Right atrium auricular region (tissue), 2 donors: ENCODE measurements around the gene VPS51. TPM values are rescaled to one million over a fixed set of nuclear protein-coding genes. Genes with fewer than 3 reads are reported as not detected.

Experiments
- DNase-seq: peaks from one replicate; pipeline ENCODE4 v3.0.0-alpha.2; 2019; ENCODE audit warnings: low spot score
- H3K27ac ChIP-seq, 2 donors: fragments of 200-600 bp; sonication (generic); 1 replicate in 1 of 2; 2 replicates in 1 of 2; pipeline ENCODE4 v1.5.1; 2016 to 2019
- H3K27me3 ChIP-seq, 2 donors: fragments of 200-600 bp; sonication (generic); one replicate each; pipeline versions ENCODE4 v1.5.1 to v1.6.0; 2017 to 2019
- H3K36me3 ChIP-seq: fragments of 200-600 bp; sonication (generic); one replicate; pipeline ENCODE4 v1.5.1; 2016
- H3K4me1 ChIP-seq, 2 donors: fragments of 200-600 bp; sonication (generic); one replicate each; pipeline versions ENCODE4 v1.5.1 to v1.6.0; 2017 to 2019
- H3K4me3 ChIP-seq, 2 donors: fragments of 200-600 bp; sonication (generic); 1 replicate in 1 of 2; 2 replicates in 1 of 2; pipeline ENCODE4 v1.5.1; 2017 to 2019; ENCODE audit warnings: mild to moderate bottlenecking in 1 of 2, moderate library complexity in 1 of 2
- H3K9me3 ChIP-seq, 2 donors: fragments of 200-600 bp; sonication (generic); one replicate each; pipeline ENCODE4 v1.5.1; 2019
- total RNA-seq, 2 donors: library from RNA; depleted of rRNA; stranded (reverse); fragments of >200 nt; gene quantifications; one replicate each; pipeline ENCODE4 v1.1.0, GENCODE V29; 2016
- TF ChIP-seq, protein P1 (sequence below), 2 donors: fragments of 200-600 bp; sonication (generic); IDR thresholded peaks; one replicate each; pipeline ENCODE4 v1.5.1; 2019; ENCODE audit warnings: antibody characterized with exemption in 2 of 2

Gene VPS51
- total RNA-seq, 2 donors from 2014 or later: 98.5 to 147 TPM

DNA sequence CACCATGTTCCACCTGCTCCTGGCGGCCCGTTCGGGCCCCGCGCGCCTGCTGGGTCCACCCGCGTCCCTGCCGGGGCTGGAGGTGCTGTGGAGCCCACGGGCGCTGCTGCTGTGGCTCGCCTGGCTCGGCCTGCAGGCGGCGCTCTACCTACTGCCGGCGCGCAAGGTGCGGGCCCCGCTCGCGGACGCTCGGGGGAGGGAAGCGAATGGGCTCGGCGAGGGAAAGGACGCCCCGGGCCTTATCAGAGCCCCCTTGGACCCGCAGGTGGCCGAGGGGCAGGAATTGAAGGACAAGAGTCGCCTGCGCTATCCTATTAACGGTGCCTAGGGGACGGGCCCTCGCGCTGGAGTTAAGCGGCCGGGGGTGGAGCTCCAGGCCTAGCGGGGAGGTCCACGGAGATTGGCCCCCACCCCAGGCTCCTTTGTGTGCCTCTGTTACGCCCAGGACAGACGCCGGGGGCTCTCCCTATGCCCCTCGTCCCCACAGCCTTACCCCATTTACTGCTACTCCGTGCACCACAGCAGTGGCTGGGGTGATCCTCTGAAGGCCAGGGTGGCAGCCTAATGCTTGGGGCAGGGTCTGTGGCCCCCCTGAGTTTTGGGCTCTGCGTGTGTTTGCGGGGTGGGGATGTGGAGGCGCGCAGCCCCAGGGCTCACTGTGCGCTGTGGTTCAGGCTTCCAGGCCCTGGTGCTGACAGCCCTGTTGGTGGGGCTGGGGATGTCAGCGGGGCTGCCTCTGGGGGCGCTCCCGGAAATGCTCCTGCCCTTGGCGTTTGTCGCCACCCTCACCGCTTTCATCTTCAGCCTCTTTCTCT, 16.7 kb downstream of the VPS51 start:
- no peaks in the 10 kb centered on the region for H3K9me3 ChIP-seq
- H3K27ac ChIP-seq: peak overlapping the region; percentile 81 to 82
- no peaks in the 10 kb centered on the region for H3K27me3 ChIP-seq
- H3K4me3 ChIP-seq: peak overlapping the region; percentile 47 to 67
- peaks cover 23% of the 10 kb centered on the region for H3K36me3 ChIP-seq
- TF ChIP-seq, protein P1, sequence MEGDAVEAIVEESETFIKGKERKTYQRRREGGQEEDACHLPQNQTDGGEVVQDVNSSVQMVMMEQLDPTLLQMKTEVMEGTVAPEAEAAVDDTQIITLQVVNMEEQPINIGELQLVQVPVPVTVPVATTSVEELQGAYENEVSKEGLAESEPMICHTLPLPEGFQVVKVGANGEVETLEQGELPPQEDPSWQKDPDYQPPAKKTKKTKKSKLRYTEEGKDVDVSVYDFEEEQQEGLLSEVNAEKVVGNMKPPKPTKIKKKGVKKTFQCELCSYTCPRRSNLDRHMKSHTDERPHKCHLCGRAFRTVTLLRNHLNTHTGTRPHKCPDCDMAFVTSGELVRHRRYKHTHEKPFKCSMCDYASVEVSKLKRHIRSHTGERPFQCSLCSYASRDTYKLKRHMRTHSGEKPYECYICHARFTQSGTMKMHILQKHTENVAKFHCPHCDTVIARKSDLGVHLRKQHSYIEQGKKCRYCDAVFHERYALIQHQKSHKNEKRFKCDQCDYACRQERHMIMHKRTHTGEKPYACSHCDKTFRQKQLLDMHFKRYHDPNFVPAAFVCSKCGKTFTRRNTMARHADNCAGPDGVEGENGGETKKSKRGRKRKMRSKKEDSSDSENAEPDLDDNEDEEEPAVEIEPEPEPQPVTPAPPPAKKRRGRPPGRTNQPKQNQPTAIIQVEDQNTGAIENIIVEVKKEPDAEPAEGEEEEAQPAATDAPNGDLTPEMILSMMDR (IDR thresholded peaks at IDR 0.05): peak; percentile 88 to 90
- peaks cover 0 to 55% of the 10 kb centered on the region in 2 donors for H3K4me1 ChIP-seq
- DNase-seq: no peak

DNA sequence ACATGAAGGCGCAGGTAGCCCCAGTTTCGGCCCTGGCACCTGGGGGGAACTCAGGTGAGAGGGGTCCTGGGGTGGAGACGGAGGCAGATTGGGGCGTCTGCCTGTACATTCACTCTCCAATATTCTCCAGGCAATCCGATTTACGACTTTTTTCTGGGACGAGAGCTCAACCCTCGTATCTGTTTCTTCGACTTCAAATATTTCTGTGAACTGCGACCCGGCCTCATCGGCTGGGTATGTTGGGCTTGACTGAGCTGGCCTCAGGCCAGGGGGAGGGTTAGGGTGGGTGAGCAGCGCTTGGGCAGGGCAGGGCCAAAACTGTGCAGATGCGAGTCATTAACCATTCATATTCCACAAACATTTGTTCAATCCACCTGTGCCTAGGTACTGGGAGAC, 17.3 kb downstream of the VPS51 start:
- Histone ChIP-seq H3K9me3 (no peaks in the 10 kb centered on the region), H3K4me3 (peak overlapping the region in 1 of 2 donors; percentile 67), H3K4me1 (peaks cover 0 to 61% of the 10 kb centered on the region in 2 donors), H3K27me3 (no peaks in the 10 kb centered on the region), H3K36me3 (peaks cover 22% of the 10 kb centered on the region), H3K27ac (peak overlapping the region; percentile 81 to 82)
- no peak for DNase-seq
- TF ChIP-seq, protein P1 (IDR thresholded peaks at IDR 0.05): no peak

DNA sequence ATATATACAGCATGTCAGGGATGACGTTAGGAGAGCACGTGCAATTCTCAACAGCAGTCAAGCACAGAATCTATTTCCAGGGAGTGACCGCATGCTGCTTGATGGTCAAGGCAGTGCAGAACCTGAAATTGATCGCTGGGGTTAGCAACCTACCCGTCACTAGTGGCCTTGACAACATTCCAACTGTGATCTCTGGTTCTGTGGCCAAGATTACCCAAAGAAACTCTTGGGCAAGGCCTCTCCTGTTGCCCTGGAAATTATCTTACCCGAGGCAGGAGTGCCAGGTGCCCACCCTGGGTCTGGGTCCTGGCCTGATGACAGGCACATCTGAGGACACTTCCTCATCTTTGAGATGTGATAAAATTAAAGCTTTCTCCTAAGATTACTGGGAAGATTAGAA, 17.8 kb downstream of the VPS51 start:
- Histone ChIP-seq H3K4me1 (peaks cover 0 to 61% of the 10 kb centered on the region in 2 donors), H3K36me3 (peaks cover 22% of the 10 kb centered on the region), H3K27ac (peak overlapping the region in 1 of 2 donors; percentile 82), H3K4me3 (no peak overlapping the region), H3K27me3 (no peaks in the 10 kb centered on the region), H3K9me3 (no peaks in the 10 kb centered on the region)
- TF ChIP-seq, protein P1 (IDR thresholded peaks at IDR 0.05): no peak
- no peak for DNase-seq

DNA sequence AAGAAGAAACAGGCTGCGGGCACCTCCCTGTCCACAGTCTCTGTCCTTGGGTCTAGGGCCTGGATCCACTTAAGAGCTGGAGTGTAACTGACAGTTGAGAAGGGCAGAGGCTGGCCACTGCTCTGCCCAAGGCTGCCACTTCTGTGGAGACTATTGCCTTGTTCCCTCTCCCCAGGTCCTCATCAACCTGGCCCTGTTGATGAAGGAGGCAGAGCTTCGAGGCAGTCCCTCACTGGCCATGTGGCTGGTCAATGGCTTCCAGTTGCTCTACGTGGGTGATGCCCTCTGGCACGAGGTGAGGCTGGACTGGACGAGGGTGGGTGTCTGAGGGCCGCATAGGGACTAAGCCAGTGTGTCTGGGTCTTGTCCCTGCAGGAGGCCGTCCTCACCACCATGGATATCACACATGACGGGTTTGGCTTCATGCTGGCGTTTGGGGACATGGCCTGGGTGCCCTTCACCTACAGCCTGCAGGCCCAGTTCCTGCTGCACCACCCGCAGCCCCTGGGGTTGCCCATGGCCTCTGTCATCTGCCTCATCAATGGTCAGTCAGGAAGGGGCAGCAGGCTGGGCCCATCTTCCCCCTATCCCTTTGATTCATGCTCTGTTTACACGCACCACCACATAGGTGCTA, 18.6 kb downstream of the VPS51 start:
- Histone ChIP-seq H3K27me3 (no peaks in the 10 kb centered on the region), H3K4me3 (no peak overlapping the region), H3K36me3 (peaks cover 24% of the 10 kb centered on the region), H3K9me3 (no peaks in the 10 kb centered on the region), H3K4me1 (peaks cover 0 to 61% of the 10 kb centered on the region in 2 donors), H3K27ac (no peak overlapping the region)
- no peak for DNase-seq
- TF ChIP-seq, protein P1 (IDR thresholded peaks at IDR 0.05): no peak

DNA sequence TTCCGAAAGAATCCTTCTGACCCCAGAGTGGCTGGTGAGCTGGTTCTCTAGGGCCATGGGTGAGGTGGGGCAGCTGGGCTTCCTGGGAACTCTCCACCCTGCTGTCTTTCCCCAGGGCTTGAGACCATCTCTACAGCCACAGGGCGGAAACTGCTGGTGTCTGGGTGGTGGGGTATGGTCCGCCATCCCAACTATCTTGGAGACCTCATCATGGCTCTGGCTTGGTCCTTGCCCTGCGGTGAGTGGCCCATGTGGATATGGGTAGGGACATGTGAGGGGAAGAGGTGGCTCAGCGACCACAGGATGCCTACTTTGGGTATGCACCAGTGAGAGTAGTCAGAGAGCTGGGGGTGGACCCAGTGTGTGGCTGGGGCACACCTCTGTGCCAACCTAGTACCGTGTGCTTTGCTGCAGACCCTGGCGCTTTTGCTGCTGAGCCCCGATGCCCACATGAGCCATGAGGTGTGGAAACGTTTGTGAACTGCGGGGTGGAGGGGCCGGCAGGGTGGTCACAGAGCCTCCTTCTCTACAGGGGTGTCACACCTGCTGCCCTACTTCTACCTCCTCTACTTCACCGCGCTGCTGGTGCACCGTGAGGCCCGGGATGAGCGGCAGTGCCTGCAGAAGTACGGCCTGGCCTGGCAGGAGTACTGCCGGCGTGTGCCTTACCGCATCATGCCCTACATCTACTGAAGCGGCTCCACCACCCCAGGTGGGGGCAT, 19.5 kb downstream of the VPS51 start:
- no peak for DNase-seq
- Histone ChIP-seq H3K36me3 (peaks cover 29% of the 10 kb centered on the region), H3K9me3 (no peaks in the 10 kb centered on the region), H3K27ac (no peak overlapping the region), H3K4me3 (no peak overlapping the region), H3K27me3 (no peaks in the 10 kb centered on the region), H3K4me1 (peaks cover 0 to 59% of the 10 kb centered on the region in 2 donors)
- TF ChIP-seq, protein P1 (IDR thresholded peaks at IDR 0.05): no peak
